ENCODE data around the gene ZMPSTE24. TPM values are rescaled to one million over a fixed set of nuclear protein-coding genes. Genes with fewer than 3 reads are reported as not detected.

ZMPSTE24 gene
- total and polyA plus RNA-seq, 12 donors, result 14.2 to 100 (median 42.2) TPM

DNA sequence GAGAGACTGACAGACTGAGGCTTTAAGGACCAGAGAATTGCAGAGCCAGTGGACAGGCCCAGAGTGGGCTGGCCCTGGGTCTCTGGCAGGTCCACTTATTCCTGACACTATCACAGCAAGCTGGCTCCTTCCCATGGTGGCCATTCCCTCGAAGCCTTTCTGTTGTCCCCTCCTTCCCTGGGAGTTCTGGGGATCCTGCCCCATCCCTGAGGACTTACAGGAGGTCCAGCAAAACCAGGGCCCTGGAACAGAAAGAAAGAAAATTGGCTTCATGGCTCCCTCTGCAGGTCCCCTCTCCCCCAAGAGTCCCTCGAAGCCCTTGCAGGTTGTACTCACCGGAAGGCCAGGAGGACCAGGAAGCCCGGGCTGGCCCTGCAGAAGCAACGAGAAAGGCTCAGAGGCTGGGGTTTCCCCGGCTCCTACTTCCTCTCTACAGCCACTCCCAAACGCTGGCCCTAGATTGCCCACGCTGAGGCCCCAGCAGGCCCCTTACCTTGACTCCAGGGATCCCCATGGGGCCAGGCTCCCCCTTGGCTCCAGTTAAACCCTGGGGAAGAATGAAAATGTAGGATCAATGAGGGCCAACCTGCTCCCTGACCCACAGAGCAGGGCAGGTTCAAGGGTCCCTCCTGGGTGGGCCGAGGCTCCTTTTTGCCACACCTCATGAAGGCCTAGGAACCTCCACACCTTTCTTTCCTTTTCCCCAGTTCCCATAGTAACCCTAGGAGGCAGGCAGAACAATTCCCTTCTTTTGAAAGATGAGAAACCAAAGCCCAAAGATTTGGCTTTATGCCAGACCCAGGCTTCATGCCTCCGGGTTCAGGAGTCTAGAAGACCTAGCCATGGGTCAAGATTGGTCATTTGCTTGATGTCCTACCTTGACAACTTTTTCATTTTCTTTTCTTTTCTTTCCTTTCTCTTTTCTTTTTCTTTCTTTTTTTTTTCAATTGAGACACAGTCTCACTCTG lies 54.5 kb downstream of the ZMPSTE24 start:
- TF ChIP-seq CTCF (IDR thresholded peaks at IDR 0.05) (no peak), POLR2A (IDR thresholded peaks at IDR 0.05) (no peak)
- Histone ChIP-seq H3K4me3 (no peak overlapping the region), H3K27me3 (peaks cover 14% of the 10 kb centered on the region), H3K27ac (no peak overlapping the region), H3K36me3 (replicated peaks in 1 of 2) (no peaks in the 10 kb centered on the region), H3K4me1 (replicated peaks in 1 of 2) (peaks cover 11 to 28% of the 10 kb centered on the region in 2 donors), H3K9me3 (replicated peaks in 1 of 3) (no peaks in the 10 kb centered on the region)
- 72 to 81% (median 73%) methylated on average over 8 to 10 of the region's 10 CpGs for WGBS, 4 donors
- peak in 1 of 7 donors; percentile 18 for DNase-seq
- intact Hi-C loops (cut with DNase I), result loop anchor here in 1 of 2 donors (10.0 kb wide), 1 partner anchor 168 kb away; no protein-coding TSS in a partner anchor

DNA sequence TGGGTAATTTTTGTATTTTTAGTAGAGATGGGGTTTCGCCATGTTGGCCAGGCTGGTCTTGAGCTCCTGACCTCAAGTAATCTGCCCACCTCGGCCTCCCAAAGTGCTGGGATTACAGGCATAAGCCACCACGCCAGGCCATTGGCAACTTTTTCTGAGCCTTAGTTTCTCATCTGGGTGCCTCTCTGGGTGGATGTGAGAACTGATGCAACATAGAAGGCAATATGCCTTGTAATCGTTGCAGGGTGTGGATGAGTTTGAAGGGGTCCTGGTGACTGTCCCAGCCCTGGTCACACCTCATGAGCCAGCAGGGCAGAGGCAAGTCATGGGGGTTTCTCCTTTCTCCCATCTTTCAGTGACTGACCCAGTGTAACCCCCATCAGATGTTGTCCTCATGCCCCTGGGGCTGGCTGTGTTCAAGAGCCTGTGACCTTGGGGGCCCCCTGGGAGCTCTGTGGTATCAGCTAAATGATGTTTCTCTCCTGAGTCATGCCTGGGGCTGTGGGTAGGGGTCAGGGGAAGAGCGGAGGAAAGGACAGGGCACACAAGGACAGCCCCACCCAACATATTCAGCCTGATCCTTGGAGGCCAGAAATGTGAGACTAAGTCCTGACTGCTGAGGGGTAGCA lies 55.4 kb downstream of the ZMPSTE24 start:
- Histone ChIP-seq H3K9me3 (replicated peaks in 1 of 3) (no peaks in the 10 kb centered on the region), H3K4me3 (no peak overlapping the region), H3K4me1 (replicated peaks in 1 of 2) (peaks cover 11 to 26% of the 10 kb centered on the region in 2 donors), H3K27me3 (peaks cover 18% of the 10 kb centered on the region), H3K27ac (no peak overlapping the region), H3K36me3 (replicated peaks in 1 of 2) (no peaks in the 10 kb centered on the region)
- WGBS, 4 donors, result 71 to 92% (median 75%) methylated on average over 5 of the region's 5 CpGs
- intact Hi-C loops (cut with DNase I), result loop anchor here in 1 of 2 donors (10.0 kb wide), 1 partner anchor 169 kb away; no protein-coding TSS in a partner anchor
- DNase-seq, result peak in 3 of 7 donors; percentile 27 to 41 (median 32)
- TF ChIP-seq POLR2A (IDR thresholded peaks at IDR 0.05) (no peak), CTCF (IDR thresholded peaks at IDR 0.05) (no peak)

DNA sequence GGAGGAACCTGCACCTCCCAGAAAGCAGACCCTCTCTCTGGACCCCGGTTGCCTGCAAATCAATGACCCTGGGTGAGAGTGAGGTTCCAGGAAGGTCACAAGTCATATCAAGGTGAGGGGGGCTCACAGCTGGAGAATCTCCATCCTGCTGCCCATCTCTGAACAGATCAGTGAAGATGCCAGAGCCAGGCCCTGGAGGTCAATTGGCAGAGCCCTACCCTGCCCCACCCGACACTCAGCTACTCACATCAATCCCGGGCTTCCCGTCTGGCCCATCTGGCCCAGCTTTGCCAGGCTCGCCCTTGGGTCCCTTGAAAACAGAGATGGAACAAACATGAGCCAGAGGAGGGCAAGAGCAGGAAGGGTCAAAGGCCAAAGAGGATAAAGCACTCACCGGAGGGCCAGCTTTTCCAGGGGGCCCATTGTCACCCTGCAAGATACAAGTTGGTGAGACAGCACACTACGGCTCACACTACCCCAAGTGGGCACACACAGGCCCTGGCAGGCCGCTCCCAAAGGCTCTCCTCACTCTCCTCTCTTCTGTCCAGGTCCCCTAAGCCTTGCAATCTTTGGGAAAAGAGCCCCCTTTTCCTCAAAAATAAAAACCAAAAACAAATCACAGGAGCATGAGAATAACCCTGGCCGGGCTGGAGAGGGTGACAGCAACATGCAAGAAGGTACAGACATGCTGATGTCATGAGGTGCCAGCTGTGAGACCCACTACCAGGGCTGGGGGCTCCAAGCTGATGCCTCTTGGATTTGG lies 56.1 kb downstream of the ZMPSTE24 start:
- Histone ChIP-seq H3K27ac (no peak overlapping the region), H3K27me3 (peaks cover 19% of the 10 kb centered on the region), H3K36me3 (replicated peaks in 1 of 2) (no peaks in the 10 kb centered on the region), H3K9me3 (replicated peaks in 1 of 3) (no peaks in the 10 kb centered on the region), H3K4me1 (replicated peaks in 1 of 2) (peaks cover 11 to 22% of the 10 kb centered on the region in 2 donors), H3K4me3 (no peak overlapping the region)
- peak in 1 of 7 donors; percentile 34 for DNase-seq
- TF ChIP-seq CTCF (IDR thresholded peaks at IDR 0.05) (no peak), POLR2A (IDR thresholded peaks at IDR 0.05) (no peak)
- WGBS, 4 donors, result 80 to 88% (median 85%) methylated on average over 7 to 9 of the region's 9 CpGs
- intact Hi-C loops (cut with DNase I), result loop anchor here in 1 of 2 donors (10.0 kb wide), 1 partner anchor 169 kb away; no protein-coding TSS in a partner anchor

Measured in adrenal gland (tissue), 12 donors.